AG09319 (cell line): ENCODE results near the gene GOLGA7B.

Experiments
- DNase-seq: peaks from one replicate; pipeline ENCODE4 v3.0.0-alpha.2; 2010; ENCODE audit warnings: low read depth; ENCODE audit errors: extremely low read depth
- TF ChIP-seq, protein P1 (sequence below): IDR thresholded peaks from 2 replicates; pipeline ENCODE4 v1.5.1; 2011; ENCODE audit warnings: low read depth, mild to moderate bottlenecking, inconsistent platforms, low read length, moderate library complexity

The GOLGA7B gene

DNA sequence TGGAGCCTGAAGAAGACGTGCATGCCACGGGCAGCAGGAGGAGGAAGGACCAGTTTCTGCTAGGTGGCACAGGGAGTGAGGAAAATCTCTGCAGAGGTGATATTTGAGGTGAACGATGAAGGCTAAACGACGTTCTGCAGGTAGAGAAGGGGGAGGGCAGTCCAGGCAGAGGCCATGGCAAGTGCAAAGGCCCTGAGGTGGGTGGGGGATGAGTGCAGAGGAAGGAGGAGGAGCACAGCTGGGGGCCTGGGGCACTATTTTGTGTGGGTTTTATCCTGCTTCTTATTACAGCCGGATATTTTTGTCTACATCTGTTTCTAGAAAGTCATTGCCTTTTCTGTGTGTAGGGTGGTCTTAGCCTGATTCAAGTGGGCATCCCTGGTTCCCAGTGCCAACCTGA, 57.6 kb downstream of the GOLGA7B start:
- TF ChIP-seq, protein P1, sequence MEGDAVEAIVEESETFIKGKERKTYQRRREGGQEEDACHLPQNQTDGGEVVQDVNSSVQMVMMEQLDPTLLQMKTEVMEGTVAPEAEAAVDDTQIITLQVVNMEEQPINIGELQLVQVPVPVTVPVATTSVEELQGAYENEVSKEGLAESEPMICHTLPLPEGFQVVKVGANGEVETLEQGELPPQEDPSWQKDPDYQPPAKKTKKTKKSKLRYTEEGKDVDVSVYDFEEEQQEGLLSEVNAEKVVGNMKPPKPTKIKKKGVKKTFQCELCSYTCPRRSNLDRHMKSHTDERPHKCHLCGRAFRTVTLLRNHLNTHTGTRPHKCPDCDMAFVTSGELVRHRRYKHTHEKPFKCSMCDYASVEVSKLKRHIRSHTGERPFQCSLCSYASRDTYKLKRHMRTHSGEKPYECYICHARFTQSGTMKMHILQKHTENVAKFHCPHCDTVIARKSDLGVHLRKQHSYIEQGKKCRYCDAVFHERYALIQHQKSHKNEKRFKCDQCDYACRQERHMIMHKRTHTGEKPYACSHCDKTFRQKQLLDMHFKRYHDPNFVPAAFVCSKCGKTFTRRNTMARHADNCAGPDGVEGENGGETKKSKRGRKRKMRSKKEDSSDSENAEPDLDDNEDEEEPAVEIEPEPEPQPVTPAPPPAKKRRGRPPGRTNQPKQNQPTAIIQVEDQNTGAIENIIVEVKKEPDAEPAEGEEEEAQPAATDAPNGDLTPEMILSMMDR: no peak
- DNase-seq: no peak

DNA sequence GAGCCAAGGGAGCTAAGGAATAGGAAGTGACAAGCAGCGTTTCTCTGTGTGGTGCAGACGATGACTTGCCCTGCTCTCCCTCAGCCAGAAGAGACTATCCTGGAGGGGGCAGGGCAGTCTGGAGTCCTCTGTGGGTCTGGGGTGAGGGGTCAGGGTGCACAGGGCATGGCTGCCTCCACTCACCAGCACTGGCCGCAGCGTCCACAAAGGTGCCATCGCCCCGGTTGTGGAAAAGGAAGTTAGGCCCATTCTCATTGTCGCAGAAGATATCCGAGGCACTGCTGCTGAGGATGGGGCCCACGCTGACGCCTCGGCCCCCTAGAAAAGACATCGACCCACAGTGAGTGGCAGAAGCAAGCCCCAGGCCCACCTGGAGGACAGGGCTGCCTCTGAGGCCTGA, 58.2 kb downstream of the GOLGA7B start:
- no peak for DNase-seq
- TF ChIP-seq, protein P1: no peak

DNA sequence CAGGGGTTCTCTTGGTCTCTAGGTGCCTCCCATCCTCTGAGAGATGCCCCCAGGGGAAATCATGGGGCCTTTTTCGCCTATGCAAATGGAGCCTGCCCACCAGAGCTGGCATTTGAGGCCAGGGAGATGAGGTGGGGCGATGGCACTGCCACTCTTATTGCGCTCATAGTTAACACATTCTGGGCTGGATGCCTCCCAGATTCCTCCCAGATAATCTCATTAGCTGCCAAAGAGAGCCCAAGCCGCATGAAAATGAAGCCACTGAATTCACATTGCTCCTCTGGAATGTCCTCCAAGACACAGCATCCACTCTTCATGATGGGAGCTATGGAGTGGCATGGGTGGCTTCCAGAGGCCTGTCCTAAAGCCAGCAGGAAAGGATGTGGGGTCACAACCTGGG, 61.0 kb downstream of the GOLGA7B start:
- TF ChIP-seq, protein P1: no peak
- DNase-seq: no peak

DNA sequence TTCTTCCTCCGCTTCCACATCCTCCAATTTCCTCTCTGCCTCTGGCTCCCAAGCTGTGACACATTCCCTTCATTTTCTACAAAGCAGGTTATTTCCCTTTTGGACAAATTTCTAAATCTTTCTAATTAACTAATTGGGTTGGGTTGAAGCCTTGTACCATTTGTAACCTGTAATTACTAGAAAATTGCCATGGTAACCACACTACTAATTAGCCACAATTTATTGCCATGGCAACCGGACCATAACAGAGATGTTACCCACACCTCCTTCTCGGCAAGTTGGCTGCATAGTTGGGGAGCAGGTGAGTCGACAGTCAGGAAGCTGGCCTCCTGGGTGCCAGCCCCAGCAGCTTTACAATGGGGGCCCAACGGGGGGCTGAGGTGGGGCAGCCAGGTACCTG, 61.6 kb downstream of the GOLGA7B start:
- no peak for DNase-seq
- TF ChIP-seq, protein P1: no peak

DNA sequence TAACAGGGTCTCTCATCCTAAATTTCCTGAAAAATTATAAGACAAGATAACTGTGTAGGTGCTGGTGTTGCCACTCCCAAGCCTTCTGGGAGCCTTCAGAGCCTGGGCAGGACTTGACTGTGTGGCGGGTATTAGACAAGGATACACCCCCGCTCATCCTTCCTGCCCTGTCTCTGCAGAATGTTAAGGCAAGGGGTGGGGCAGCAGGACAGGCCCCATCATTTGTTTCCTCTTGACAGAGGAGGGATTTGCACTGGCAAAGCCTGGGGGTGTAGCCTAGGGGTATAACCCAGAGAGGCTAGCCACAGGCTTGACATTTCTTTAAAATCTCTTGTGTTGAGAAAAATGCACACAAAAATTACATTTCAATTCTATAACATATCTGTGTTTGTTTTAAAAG, 63.5 kb downstream of the GOLGA7B start:
- TF ChIP-seq, protein P1: no peak
- no peak for DNase-seq

DNA sequence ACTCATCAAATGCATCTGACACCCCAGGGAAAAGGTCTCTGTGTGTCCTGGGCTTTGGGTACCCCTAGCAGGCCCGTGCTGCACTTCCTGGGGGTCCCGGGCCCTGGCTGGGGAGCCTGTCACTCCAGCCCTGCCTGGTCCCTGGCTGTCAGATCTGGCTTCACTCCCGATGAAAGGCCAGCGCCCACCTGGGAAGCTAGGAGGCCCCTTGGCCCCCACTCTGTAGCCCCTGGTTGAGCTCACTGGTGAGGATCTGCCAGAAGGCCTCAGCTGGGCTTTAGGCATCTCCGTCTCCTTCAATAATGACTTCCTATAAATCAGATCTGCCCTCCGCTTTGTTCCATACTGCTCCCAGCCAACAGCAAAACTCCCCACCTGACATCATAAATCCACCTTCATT, 64.0 kb downstream of the GOLGA7B start:
- no peak for DNase-seq
- TF ChIP-seq, protein P1: no peak

DNA sequence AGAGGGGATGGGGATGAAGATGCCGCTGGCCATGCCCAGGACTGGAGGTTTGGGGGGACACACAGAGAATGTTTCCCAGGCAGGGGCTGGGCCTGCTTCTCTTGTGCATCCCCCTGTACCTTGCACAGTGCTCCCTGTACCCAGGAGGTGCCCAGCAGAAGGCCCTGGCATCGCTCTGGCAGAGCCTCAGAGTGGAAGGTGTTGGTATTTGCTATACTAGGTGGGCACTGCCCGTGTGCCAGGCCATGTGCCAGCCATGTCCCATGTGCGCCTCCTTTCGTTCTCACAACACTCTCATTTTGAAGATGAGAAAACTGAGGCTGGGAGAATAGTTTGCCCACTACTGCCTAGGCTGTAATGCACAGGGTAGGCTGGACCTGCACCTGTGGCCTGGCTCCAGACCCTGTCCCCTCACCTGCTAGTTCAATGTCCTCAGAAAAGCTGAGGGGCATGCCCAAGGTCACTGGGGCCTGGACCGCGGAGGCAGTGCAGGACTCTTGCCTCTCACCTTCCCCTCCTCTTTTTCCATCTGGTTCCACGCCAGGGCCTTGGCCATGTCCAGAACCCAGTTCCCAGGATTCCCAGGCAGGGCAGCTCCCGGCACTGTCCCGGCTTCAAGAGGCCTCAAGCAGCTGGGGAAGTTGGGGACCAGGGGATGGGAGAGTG, 64.7 kb downstream of the GOLGA7B start:
- DNase-seq: no peak
- TF ChIP-seq, protein P1: no peak
